ENCODE results near the gene SI. TPM values are rescaled to one million over a fixed set of nuclear protein-coding genes. Genes with fewer than 3 reads are reported as not detected.

Gene SI
- total RNA-seq = not detected
- total RNA-seq (2013) = not detected
- total RNA-seq = 0 to 0.08 (median 0) reads per million in 29 experiments

DNA sequence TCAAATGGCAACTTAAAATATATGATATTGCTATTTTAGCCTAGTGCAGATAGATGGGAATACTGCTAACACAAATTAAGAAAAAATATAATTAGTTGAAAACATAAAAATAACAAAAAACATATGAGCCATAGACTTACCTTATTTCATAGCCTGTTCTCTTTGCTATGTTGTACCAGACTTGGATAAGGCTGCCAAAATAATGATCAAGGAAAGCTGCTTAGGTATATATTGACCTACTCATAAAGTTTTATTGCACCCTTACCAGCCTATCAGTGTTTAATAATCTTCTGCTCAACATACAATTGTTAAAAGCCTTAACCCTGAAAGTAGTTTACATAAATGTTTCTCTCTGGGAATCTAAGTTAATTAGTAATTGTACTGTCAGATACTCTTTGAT lies at the start of gene SI:
SI (minus strand) TSS at position 204 of the 400 bp plus-strand sequence. CDS start 2,484 bp downstream, outside the sequence.
- POLR2A ChIA-PET = no interaction called here

DNA sequence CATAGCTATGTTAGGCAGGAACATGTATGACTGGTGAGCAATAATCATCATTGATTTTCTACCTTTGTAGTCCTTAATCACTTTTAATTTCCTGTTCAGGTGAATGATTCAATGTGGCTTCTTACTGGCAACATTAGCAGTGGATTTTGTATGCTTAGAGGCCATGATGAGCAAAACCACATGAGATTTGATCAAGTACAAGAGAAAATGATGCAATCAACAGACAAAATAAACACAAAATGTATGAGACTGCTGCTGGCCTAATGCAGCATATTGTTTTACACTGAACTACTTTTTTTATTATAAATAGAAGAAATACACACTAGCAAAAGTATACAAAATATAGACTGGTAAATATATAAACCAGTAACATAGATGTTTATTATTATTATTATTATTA lies 47.5 kb upstream of the SI start:
- POLR2A ChIA-PET = no interaction called here
- CTCF ChIA-PET = interaction anchor here in 1 of 2 donors (0.6 kb wide), 1 partner anchor 80 kb away, joined by 3 read pairs; no protein-coding TSS in a partner anchor
- no peaks in the 10 kb centered on the region for H3K4me1 Mint-ChIP-seq
- no peak for ATAC-seq (replicated peaks in 1 of 4)
- H3K9me3 ChIP-seq = no peaks in the 10 kb centered on the region
- H3K36me3 ChIP-seq (ENCODE audit: control insufficient read depth in 2 of 2, extremely low read depth in 1 of 2, insufficient read depth in 1 of 2, low read length in 1 of 2) = no peaks in the 10 kb centered on the region
- no peaks in the 10 kb centered on the region for H3K27me3 ChIP-seq (replicated peaks in 1 of 2; ENCODE audit: control insufficient read depth in 2 of 2, extremely low read depth in 1 of 2, insufficient read depth in 2 of 2, low read length in 1 of 2)
- H3K4me1 ChIP-seq (ENCODE audit: control insufficient read depth in 1 of 2, extremely low read depth in 1 of 2, insufficient read depth in 2 of 2, low read length in 2 of 2) = no peaks in the 10 kb centered on the region
- H3K4me3 Mint-ChIP-seq = no peak overlapping the region
- no peak overlapping the region for H3K27ac ChIP-seq (ENCODE audit: low read length)
- no peak for DNase-seq
- H3K9me3 Mint-ChIP-seq = peaks cover 8 to 28% (median 19%) of the 10 kb centered on the region in 3 donors
- no peaks in the 10 kb centered on the region for H3K36me3 Mint-ChIP-seq
- no peak overlapping the region for H3K4me3 ChIP-seq (ENCODE audit: control insufficient read depth in 1 of 2, extremely low read depth in 1 of 2, low read length in 1 of 2)
- no peaks in the 10 kb centered on the region for H3K27me3 Mint-ChIP-seq
- no peak overlapping the region for H3K27ac Mint-ChIP-seq

More for the DNA sequence above, at the start of gene SI:
- DNase-seq = no peak
- H3K4me1 Mint-ChIP-seq = no peaks in the 10 kb centered on the region
- H3K4me1 ChIP-seq (ENCODE audit: control insufficient read depth in 1 of 2, extremely low read depth in 1 of 2, insufficient read depth in 2 of 2, low read length in 2 of 2) = no peaks in the 10 kb centered on the region
- H3K9me3 Mint-ChIP-seq = peaks cover 4 to 22% (median 12%) of the 10 kb centered on the region in 3 donors
- no peak within 1 kb of the TSS for H3K27ac ChIP-seq (ENCODE audit: low read length)
- no peaks in the 10 kb centered on the region for H3K27me3 Mint-ChIP-seq
- CTCF ChIA-PET = no interaction called here
- no peak within 1 kb of the TSS for H3K27ac Mint-ChIP-seq
- H3K9me3 ChIP-seq = no peaks in the 10 kb centered on the region
- H3K36me3 Mint-ChIP-seq = no peaks in the 10 kb centered on the region
- no peak for ATAC-seq (replicated peaks in 1 of 4)
- no peaks in the 10 kb centered on the region for H3K27me3 ChIP-seq (replicated peaks in 1 of 2; ENCODE audit: control insufficient read depth in 2 of 2, extremely low read depth in 1 of 2, insufficient read depth in 2 of 2, low read length in 1 of 2)
- no peaks in the 10 kb centered on the region for H3K36me3 ChIP-seq (ENCODE audit: control insufficient read depth in 2 of 2, extremely low read depth in 1 of 2, insufficient read depth in 1 of 2, low read length in 1 of 2)
- no peak within 1 kb of the TSS for H3K4me3 Mint-ChIP-seq
- H3K4me3 ChIP-seq (ENCODE audit: control insufficient read depth in 1 of 2, extremely low read depth in 1 of 2, low read length in 1 of 2) = no peak within 1 kb of the TSS

DNA sequence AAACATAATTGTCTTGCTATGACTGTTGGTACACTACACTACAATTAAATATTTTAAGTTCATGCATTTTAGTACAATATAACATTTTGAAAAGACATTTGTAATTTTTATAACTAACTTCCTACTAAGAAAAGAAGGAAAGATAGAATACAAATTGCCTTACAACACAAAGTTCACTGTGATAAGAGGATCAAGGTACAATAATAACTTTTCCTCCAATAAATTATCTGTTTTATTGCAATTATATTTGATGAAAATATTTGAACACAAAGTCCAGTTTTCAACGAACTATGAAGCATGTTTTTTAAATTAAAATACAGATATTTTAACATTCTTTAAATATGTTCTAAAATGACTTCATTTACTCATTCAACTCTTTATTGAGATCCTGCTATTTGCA lies 33.1 kb upstream of the SI start:
- Mint-ChIP-seq H3K27me3 (no peaks in the 10 kb centered on the region), H3K4me3 (no peak overlapping the region), H3K36me3 (no peaks in the 10 kb centered on the region), H3K4me1 (no peaks in the 10 kb centered on the region), H3K9me3 (peaks cover 0 to 17% (median 12%) of the 10 kb centered on the region in 3 donors), H3K27ac (no peak overlapping the region)
- Histone ChIP-seq H3K4me1 (ENCODE audit: control insufficient read depth in 1 of 2, extremely low read depth in 1 of 2, insufficient read depth in 2 of 2, low read length in 2 of 2) (no peaks in the 10 kb centered on the region), H3K36me3 (ENCODE audit: control insufficient read depth in 2 of 2, extremely low read depth in 1 of 2, insufficient read depth in 1 of 2, low read length in 1 of 2) (no peaks in the 10 kb centered on the region), H3K4me3 (ENCODE audit: control insufficient read depth in 1 of 2, extremely low read depth in 1 of 2, low read length in 1 of 2) (no peak overlapping the region), H3K27ac (ENCODE audit: low read length) (no peak overlapping the region), H3K9me3 (no peaks in the 10 kb centered on the region), H3K27me3 (replicated peaks in 1 of 2; ENCODE audit: control insufficient read depth in 2 of 2, extremely low read depth in 1 of 2, insufficient read depth in 2 of 2, low read length in 1 of 2) (no peaks in the 10 kb centered on the region)
- CTCF ChIA-PET = no interaction called here
- DNase-seq (no peak), ATAC-seq (replicated peaks in 1 of 4) (no peak)
- POLR2A ChIA-PET = no interaction called here
- no CpG with 5 or more reads among the region's 1 CpG for WGBS (ENCODE audit: insufficient coverage)

DNA sequence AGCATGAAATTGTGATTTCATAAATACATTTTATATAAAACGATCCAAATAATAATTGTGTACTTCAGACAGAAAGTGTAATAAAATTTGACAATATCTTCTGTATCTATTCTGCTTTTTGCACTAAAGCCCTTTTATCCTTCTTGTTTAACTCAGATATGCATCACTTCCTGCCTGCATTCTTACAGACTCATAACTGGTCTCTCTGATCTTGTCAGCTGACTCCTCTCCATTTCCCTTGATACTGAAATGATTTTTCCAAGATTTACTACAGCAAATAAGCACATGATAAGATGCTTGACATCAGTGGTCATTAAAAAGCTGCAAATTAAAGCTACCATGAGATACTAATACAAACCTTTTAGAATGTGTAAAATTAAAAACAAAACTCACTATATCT lies 25.3 kb upstream of the SI start:
- no peak overlapping the region for H3K4me3 ChIP-seq (ENCODE audit: control insufficient read depth in 1 of 2, extremely low read depth in 1 of 2, low read length in 1 of 2)
- WGBS (ENCODE audit: insufficient coverage) = no CpG with 5 or more reads among the region's 1 CpG
- Mint-ChIP-seq H3K9me3 (peaks cover 0 to 6% (median 3%) of the 10 kb centered on the region in 3 donors), H3K4me3 (no peak overlapping the region), H3K36me3 (no peaks in the 10 kb centered on the region), H3K27ac (no peak overlapping the region), H3K27me3 (no peaks in the 10 kb centered on the region), H3K4me1 (no peaks in the 10 kb centered on the region)
- ChIA-PET POLR2A (no interaction called here), CTCF (no interaction called here)
- no peaks in the 10 kb centered on the region for H3K9me3 ChIP-seq
- no peaks in the 10 kb centered on the region for H3K4me1 ChIP-seq (ENCODE audit: control insufficient read depth in 1 of 2, extremely low read depth in 1 of 2, insufficient read depth in 2 of 2, low read length in 2 of 2)
- no peak overlapping the region for H3K27ac ChIP-seq (ENCODE audit: low read length)
- DNase-seq (no peak), ATAC-seq (replicated peaks in 1 of 4) (no peak)
- no peaks in the 10 kb centered on the region for H3K36me3 ChIP-seq (ENCODE audit: control insufficient read depth in 2 of 2, extremely low read depth in 1 of 2, insufficient read depth in 1 of 2, low read length in 1 of 2)
- H3K27me3 ChIP-seq (replicated peaks in 1 of 2; ENCODE audit: control insufficient read depth in 2 of 2, extremely low read depth in 1 of 2, insufficient read depth in 2 of 2, low read length in 1 of 2) = no peaks in the 10 kb centered on the region

DNA sequence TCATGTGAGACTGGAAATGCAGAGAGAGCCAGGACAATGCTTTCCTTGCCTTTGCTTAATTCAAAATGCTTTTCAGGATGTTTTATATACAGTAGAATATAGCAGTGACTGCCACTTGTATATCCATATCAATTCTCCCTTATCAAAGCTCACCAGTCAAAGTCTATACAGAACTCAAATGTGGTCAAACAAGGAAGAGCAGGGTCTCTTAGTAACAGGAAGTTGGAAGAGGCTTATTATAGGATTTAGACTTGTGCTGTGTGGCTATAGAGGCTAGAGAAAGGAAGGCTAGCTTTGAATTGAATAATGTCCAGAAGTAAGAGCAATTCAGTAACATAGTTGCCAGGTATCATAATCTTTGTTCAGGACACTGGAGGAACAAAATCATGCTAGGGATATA lies 4.4 kb upstream of the SI start:
- POLR2A ChIA-PET = no interaction called here
- H3K9me3 Mint-ChIP-seq = peaks cover 8 to 14% (median 9%) of the 10 kb centered on the region in 3 donors
- ATAC-seq (replicated peaks in 1 of 4) = no peak
- H3K27me3 Mint-ChIP-seq = no peaks in the 10 kb centered on the region
- Histone ChIP-seq H3K4me1 (ENCODE audit: control insufficient read depth in 1 of 2, extremely low read depth in 1 of 2, insufficient read depth in 2 of 2, low read length in 2 of 2) (no peaks in the 10 kb centered on the region), H3K4me3 (ENCODE audit: control insufficient read depth in 1 of 2, extremely low read depth in 1 of 2, low read length in 1 of 2) (no peak overlapping the region), H3K9me3 (no peaks in the 10 kb centered on the region), H3K27me3 (replicated peaks in 1 of 2; ENCODE audit: control insufficient read depth in 2 of 2, extremely low read depth in 1 of 2, insufficient read depth in 2 of 2, low read length in 1 of 2) (no peaks in the 10 kb centered on the region), H3K36me3 (ENCODE audit: control insufficient read depth in 2 of 2, extremely low read depth in 1 of 2, insufficient read depth in 1 of 2, low read length in 1 of 2) (no peaks in the 10 kb centered on the region), H3K27ac (ENCODE audit: low read length) (no peak overlapping the region)
- no peak overlapping the region for H3K27ac Mint-ChIP-seq
- DNase-seq = no peak
- CTCF ChIA-PET = no interaction called here
- H3K4me3 Mint-ChIP-seq = no peak overlapping the region
- no peaks in the 10 kb centered on the region for H3K4me1 Mint-ChIP-seq
- no peaks in the 10 kb centered on the region for H3K36me3 Mint-ChIP-seq

DNA sequence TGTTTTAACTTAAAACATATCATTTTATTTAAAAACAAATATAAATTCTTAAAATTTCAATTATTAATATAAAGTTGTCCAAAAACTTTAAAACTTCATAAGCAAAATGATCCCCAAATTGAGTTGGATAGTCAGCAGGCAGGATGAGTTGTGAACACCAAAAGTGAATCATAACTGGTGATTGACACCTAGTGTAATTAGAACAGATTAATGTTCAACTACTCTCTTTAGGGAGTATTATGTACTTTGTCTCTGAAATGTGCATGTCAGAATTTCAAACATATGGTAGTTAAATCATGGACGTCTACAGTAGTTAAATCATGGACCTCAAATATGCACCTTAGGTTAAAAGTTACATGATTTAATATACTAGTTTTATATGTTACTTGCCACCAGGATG lies 2.9 kb upstream of the SI start:
- ATAC-seq (replicated peaks in 1 of 4) = no peak
- no peak overlapping the region for H3K27ac Mint-ChIP-seq
- WGBS (ENCODE audit: insufficient coverage) = no CpG with 5 or more reads among the region's 1 CpG

DNA sequence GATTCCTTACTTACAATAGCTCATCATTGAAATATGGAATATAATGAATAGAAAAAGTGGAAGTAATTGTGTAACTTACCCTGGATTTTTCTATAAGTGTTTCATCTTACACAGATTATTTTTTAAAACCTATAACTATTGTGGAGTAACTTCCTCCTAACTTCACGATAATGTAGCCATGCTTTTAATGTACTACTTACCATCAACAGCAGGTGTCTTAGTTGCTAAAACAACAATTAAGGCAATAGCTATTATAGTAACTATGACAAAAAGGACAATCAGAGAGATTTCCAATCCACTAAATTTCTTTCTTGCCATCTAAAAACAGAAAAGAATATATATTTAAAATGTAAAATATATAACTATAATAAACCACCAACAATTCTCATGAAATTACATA lies 2.6 kb downstream of the SI start:
- ChIA-PET CTCF (no interaction called here), POLR2A (no interaction called here)
- ATAC-seq (replicated peaks in 1 of 4) (no peak), DNase-seq (no peak)
- no peaks in the 10 kb centered on the region for H3K36me3 ChIP-seq (ENCODE audit: control insufficient read depth in 2 of 2, extremely low read depth in 1 of 2, insufficient read depth in 1 of 2, low read length in 1 of 2)
- Mint-ChIP-seq H3K4me3 (no peak overlapping the region), H3K27me3 (no peaks in the 10 kb centered on the region), H3K9me3 (peaks cover 3 to 12% (median 8%) of the 10 kb centered on the region in 3 donors), H3K27ac (no peak overlapping the region), H3K36me3 (no peaks in the 10 kb centered on the region), H3K4me1 (no peaks in the 10 kb centered on the region)
- no peak overlapping the region for H3K4me3 ChIP-seq (ENCODE audit: control insufficient read depth in 1 of 2, extremely low read depth in 1 of 2, low read length in 1 of 2)
- WGBS (ENCODE audit: insufficient coverage) = no CpG with 5 or more reads among the region's 1 CpG
- H3K27me3 ChIP-seq (replicated peaks in 1 of 2; ENCODE audit: control insufficient read depth in 2 of 2, extremely low read depth in 1 of 2, insufficient read depth in 2 of 2, low read length in 1 of 2) = no peaks in the 10 kb centered on the region
- no peaks in the 10 kb centered on the region for H3K9me3 ChIP-seq
- no peaks in the 10 kb centered on the region for H3K4me1 ChIP-seq (ENCODE audit: control insufficient read depth in 1 of 2, extremely low read depth in 1 of 2, insufficient read depth in 2 of 2, low read length in 2 of 2)
- H3K27ac ChIP-seq (ENCODE audit: low read length) = no peak overlapping the region

More for the DNA sequence above, 2.9 kb upstream of the SI start:
- H3K4me3 Mint-ChIP-seq = no peak overlapping the region
- H3K4me1 ChIP-seq (ENCODE audit: control insufficient read depth in 1 of 2, extremely low read depth in 1 of 2, insufficient read depth in 2 of 2, low read length in 2 of 2) = no peaks in the 10 kb centered on the region
- POLR2A ChIA-PET = no interaction called here
- no peak overlapping the region for H3K4me3 ChIP-seq (ENCODE audit: control insufficient read depth in 1 of 2, extremely low read depth in 1 of 2, low read length in 1 of 2)
- no peak for DNase-seq
- H3K36me3 Mint-ChIP-seq = no peaks in the 10 kb centered on the region
- H3K9me3 ChIP-seq = no peaks in the 10 kb centered on the region
- H3K9me3 Mint-ChIP-seq = peaks cover 4 to 19% (median 12%) of the 10 kb centered on the region in 3 donors
- CTCF ChIA-PET = no interaction called here
- H3K27me3 ChIP-seq (replicated peaks in 1 of 2; ENCODE audit: control insufficient read depth in 2 of 2, extremely low read depth in 1 of 2, insufficient read depth in 2 of 2, low read length in 1 of 2) = no peaks in the 10 kb centered on the region
- H3K36me3 ChIP-seq (ENCODE audit: control insufficient read depth in 2 of 2, extremely low read depth in 1 of 2, insufficient read depth in 1 of 2, low read length in 1 of 2) = no peaks in the 10 kb centered on the region
- H3K27ac ChIP-seq (ENCODE audit: low read length) = no peak overlapping the region
- H3K4me1 Mint-ChIP-seq = no peaks in the 10 kb centered on the region
- no peaks in the 10 kb centered on the region for H3K27me3 Mint-ChIP-seq

Measured in T-cell (primary cell).